OCI-LY3 (cell line): ENCODE data around the gene NECAB2.

Source experiments
- CTCF ChIP-seq: fragments of 200-600, 300-600 bp; sonication (generic); IDR thresholded peaks from 2 replicates; pipeline ENCODE4 v1.5.1; 2014; ENCODE audit warnings: antibody characterized with exemption, low read length, low read depth
- EZH2phosphoT487 ChIP-seq: fragments of 200-600 bp; shearing (Covaris generic); IDR thresholded peaks from 2 replicates; pipeline ENCODE4 v1.6.1; 2018; ENCODE audit warnings: antibody characterized with exemption, mixed run types, low read depth

DNA sequence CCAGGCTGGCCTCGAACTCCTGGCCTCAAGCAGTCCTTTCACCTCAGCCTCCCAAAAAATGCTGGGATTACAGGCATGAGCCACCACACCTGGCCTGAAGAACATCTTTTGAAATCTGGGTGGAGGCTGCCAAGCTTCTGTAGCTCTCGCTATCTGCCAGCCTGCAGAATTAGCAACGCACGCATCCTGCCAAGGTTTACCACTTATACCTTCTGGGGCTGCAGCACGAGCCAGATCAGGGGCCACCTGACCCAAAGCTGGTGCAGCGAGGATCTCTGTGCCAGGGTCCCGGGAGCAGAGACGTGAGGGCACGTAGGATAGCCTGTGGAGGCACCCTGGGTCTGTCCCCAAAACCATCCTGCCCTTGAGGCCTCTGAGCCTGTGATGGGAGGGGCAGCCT lies 52.3 kb downstream of the NECAB2 start:
- no peak for TF ChIP-seq CTCF
- TF ChIP-seq EZH2phosphoT487 = no peak
